OCI-LY3 (cell line): Measurements from ENCODE around the gene PRUNE2.

ENCODE experiments used
- EZH2phosphoT487 ChIP-seq: fragments of 200-600 bp; shearing (Covaris generic); IDR thresholded peaks from 2 replicates; pipeline ENCODE4 v1.6.1; 2018; ENCODE audit warnings: antibody characterized with exemption, mixed run types, low read depth
- TF ChIP-seq, protein P1 (sequence below): fragments of 200-600, 300-600 bp; sonication (generic); IDR thresholded peaks from 2 replicates; pipeline ENCODE4 v1.5.1; 2014; ENCODE audit warnings: antibody characterized with exemption, low read length, low read depth

DNA sequence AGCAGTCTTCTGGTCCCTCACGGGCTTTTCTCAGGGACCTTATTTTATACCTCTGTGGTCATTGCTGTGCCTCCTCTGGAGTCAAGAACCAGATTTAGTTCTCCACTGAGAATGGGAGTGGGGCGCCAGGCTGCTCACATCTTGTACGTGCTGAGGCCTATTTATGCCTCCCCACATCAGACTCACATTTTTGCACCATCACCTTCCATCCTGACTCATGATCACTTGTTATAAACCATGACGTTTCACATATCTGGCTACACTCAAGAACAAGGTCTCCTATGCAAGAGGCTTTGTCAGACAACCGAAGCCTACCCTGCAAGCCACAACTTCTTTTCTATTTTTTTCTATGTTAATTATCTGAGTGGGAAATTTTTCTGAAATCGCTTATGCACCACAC lies 10.7 kb downstream of the PRUNE2 start:
- TF ChIP-seq, protein P1, sequence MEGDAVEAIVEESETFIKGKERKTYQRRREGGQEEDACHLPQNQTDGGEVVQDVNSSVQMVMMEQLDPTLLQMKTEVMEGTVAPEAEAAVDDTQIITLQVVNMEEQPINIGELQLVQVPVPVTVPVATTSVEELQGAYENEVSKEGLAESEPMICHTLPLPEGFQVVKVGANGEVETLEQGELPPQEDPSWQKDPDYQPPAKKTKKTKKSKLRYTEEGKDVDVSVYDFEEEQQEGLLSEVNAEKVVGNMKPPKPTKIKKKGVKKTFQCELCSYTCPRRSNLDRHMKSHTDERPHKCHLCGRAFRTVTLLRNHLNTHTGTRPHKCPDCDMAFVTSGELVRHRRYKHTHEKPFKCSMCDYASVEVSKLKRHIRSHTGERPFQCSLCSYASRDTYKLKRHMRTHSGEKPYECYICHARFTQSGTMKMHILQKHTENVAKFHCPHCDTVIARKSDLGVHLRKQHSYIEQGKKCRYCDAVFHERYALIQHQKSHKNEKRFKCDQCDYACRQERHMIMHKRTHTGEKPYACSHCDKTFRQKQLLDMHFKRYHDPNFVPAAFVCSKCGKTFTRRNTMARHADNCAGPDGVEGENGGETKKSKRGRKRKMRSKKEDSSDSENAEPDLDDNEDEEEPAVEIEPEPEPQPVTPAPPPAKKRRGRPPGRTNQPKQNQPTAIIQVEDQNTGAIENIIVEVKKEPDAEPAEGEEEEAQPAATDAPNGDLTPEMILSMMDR, result no peak
- no peak for TF ChIP-seq EZH2phosphoT487
